ENCODE results near the gene KRT74.
"Not testable (repeated sequence)": the region's sequence is repeated elsewhere in the genome, so short reads cannot be mapped to it uniquely, and the experiment has no call there.

The KRT74 gene

DNA sequence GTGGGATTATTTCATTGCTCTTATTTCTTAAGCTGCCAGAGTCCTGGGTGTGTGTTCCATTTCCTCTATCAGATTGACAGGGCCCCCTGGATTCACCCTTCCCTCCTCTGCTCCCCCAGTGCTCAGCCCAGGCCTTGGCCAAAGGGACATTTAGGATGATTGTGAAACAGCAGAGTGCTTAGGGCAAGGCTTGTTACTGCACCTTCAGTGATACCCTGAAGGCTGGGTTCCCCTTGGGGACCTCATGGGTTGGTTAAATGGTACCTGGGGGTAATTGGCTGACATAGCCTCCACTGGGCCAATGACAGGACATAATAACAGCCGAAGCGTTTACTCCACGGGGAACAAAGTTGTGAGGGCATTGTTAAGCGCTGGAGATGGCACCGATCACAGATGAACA lies 28.9 kb upstream of the KRT74 start:
- Histone ChIP-seq H3K4me3 (ENCODE audit: low read length) (no peak overlapping the region), H3K27ac (ENCODE audit: low read length) (no peak overlapping the region), H3K9me3 (ENCODE audit: control insufficient read depth, insufficient read depth, low read length) (no peaks in the 10 kb centered on the region), H3K36me3 (ENCODE audit: control insufficient read depth, insufficient read depth, low read length) (no peaks in the 10 kb centered on the region), H3K4me1 (ENCODE audit: control insufficient read depth, insufficient read depth, low read length) (no peaks in the 10 kb centered on the region), H3K27me3 (ENCODE audit: control insufficient read depth, insufficient read depth, low read length) (no peaks in the 10 kb centered on the region)
- no CpG with 5 or more reads among the region's 5 CpGs for WGBS (ENCODE audit: insufficient coverage, insufficient read length)
- no peak for DNase-seq (ENCODE audit: low read depth, low spot score)

DNA sequence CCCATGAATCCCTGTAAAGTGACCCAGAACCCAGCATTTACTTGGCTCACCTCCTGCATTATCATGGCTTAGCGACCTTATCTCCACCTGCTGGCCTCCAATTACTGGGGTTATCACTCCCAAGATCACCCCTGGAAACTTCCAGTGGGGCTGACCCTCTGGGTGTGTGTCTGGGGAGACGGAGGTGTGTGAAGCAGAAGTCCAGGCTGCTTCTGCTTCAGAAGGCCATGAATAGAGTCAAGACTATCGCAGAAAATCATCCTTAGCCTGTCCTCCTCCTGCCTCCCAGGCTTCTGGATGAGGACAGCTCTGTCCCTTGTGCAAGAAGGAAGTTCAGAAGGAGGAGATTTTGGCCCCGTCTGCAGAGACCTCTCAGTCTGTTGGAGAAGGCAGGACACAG lies 28.0 kb upstream of the KRT74 start:
- Histone ChIP-seq H3K27ac (ENCODE audit: low read length) (no peak overlapping the region), H3K9me3 (ENCODE audit: control insufficient read depth, insufficient read depth, low read length) (no peaks in the 10 kb centered on the region), H3K27me3 (ENCODE audit: control insufficient read depth, insufficient read depth, low read length) (no peaks in the 10 kb centered on the region), H3K36me3 (ENCODE audit: control insufficient read depth, insufficient read depth, low read length) (no peaks in the 10 kb centered on the region), H3K4me1 (ENCODE audit: control insufficient read depth, insufficient read depth, low read length) (no peaks in the 10 kb centered on the region), H3K4me3 (ENCODE audit: low read length) (no peak overlapping the region)
- no peak for DNase-seq (ENCODE audit: low read depth, low spot score)
- no CpG with 5 or more reads among the region's 4 CpGs for WGBS (ENCODE audit: insufficient coverage, insufficient read length)

DNA sequence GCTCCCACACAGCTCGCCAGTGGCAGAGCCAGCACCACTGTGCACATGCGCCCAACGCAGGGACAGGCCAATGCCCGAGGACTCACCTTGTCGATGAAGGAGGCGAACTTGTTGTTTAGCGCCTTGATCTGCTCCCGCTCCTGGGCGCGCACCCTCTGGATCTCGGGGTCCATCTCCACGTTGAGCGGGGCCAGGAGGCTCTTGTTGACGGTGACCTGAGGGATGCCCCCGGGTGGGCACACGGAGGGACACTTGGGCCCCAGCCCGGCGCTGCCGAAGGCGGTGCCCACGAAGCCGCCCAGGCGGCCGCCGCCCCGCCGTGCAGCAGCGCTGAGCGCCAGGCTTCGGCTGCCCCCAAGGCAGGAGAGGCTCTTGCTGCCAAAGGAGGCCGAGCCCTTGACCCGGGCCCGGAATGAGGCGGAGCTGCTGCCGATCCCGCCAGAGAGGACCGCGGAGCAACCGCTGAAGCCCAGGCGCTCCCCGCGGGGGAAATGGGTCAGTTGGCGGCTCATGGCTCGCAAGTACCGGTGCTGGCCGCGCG lies 27.4 kb upstream of the KRT74 start, which contains the start of gene KRT72:
Gene KRT72, minus strand, starts transcription at position 523 of the 541 bp plus-strand sequence. Its CDS starts 11 bp downstream, at position 512.
- H3K4me3 ChIP-seq (ENCODE audit: low read length), result no peak within 1 kb of the TSS
- no peaks in the 10 kb centered on the region for H3K9me3 ChIP-seq (ENCODE audit: control insufficient read depth, insufficient read depth, low read length)
- H3K4me1 ChIP-seq (ENCODE audit: control insufficient read depth, insufficient read depth, low read length), result no peaks in the 10 kb centered on the region
- no peak within 1 kb of the TSS for H3K27ac ChIP-seq (ENCODE audit: low read length)
- DNase-seq (ENCODE audit: low read depth, low spot score), result no peak
- no CpG with 5 or more reads among the region's 48 CpGs for WGBS (ENCODE audit: insufficient coverage, insufficient read length)
- no peaks in the 10 kb centered on the region for H3K36me3 ChIP-seq (ENCODE audit: control insufficient read depth, insufficient read depth, low read length)
- no peaks in the 10 kb centered on the region for H3K27me3 ChIP-seq (ENCODE audit: control insufficient read depth, insufficient read depth, low read length)

DNA sequence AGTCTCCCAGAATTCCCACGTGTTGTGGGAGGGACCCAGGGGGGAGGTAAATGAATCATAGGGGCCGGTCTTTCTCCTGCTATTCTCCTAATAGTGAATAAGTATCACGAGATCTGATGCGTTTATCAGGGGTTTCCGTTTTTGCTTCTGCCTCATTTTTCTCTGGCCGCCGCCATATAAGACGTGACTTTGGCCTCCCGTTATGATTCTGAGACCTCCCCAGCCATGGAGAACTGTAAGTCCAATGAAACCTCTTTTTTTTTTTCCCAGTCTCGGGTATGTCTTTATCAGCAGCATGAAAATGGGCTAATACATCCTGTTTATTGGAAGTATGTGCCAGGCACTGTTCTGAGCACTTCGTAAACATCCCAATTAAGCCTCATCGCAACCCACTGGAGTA lies 26.8 kb upstream of the KRT74 start:
- no peak overlapping the region for H3K27ac ChIP-seq (ENCODE audit: low read length)
- no peak overlapping the region for H3K4me3 ChIP-seq (ENCODE audit: low read length)
- DNase-seq (ENCODE audit: low read depth, low spot score), result no peak
- H3K36me3 ChIP-seq (ENCODE audit: control insufficient read depth, insufficient read depth, low read length), result no peaks in the 10 kb centered on the region
- WGBS (ENCODE audit: insufficient coverage, insufficient read length), result no CpG with 5 or more reads among the region's 12 CpGs
- no peaks in the 10 kb centered on the region for H3K27me3 ChIP-seq (ENCODE audit: control insufficient read depth, insufficient read depth, low read length)
- H3K4me1 ChIP-seq (ENCODE audit: control insufficient read depth, insufficient read depth, low read length), result no peaks in the 10 kb centered on the region
- no peaks in the 10 kb centered on the region for H3K9me3 ChIP-seq (ENCODE audit: control insufficient read depth, insufficient read depth, low read length)

DNA sequence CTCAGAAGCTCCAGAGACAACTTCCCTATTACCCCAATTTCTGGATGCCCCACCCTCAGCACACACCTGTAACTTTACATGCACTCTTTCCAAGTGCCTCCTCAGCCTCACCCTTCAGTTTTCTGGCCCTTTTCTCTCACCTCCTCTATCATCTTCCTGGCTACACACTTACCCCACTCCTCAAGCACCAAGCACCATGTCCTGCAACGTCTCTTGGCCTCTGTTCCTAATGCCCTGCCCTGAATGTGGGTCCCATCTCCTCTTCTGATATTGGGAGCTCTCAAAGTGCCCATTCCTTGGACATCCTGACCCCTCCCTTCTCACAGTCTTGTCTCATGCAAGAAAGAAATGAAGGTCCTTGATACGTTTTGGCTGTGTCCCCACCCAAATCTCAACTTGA lies 26.4 kb upstream of the KRT74 start:
- no CpG with 5 or more reads among the region's 2 CpGs for WGBS (ENCODE audit: insufficient coverage, insufficient read length)
- H3K27me3 ChIP-seq (ENCODE audit: control insufficient read depth, insufficient read depth, low read length), result no peaks in the 10 kb centered on the region
- DNase-seq (ENCODE audit: low read depth, low spot score), result no peak

DNA sequence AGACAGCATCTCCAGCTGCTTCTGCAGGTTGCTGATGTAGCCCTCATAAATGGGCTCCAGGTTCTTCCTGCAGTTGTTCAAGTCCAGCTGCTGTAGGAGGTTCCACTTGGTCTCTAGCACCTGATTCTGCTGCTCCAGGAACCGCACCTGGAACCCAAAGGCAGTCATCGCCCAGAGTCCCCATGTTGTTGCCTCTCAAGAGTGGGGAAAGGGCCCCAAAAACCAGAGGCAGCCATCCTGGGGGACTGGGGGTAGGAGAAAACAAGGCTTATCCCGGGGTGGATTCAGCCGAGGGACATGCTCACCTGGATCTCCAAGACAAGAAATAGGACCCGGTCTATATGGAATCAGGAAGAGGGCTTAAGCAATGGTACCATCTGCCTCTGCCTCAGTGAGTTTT lies 25.3 kb upstream of the KRT74 start:
- Histone ChIP-seq H3K4me3 (ENCODE audit: low read length) (no peak overlapping the region), H3K36me3 (ENCODE audit: control insufficient read depth, insufficient read depth, low read length) (no peaks in the 10 kb centered on the region), H3K4me1 (ENCODE audit: control insufficient read depth, insufficient read depth, low read length) (no peaks in the 10 kb centered on the region), H3K27ac (ENCODE audit: low read length) (no peak overlapping the region), H3K27me3 (ENCODE audit: control insufficient read depth, insufficient read depth, low read length) (no peaks in the 10 kb centered on the region), H3K9me3 (ENCODE audit: control insufficient read depth, insufficient read depth, low read length) (no peaks in the 10 kb centered on the region)
- WGBS (ENCODE audit: insufficient coverage, insufficient read length), result no CpG with 5 or more reads among the region's 5 CpGs
- no peak for DNase-seq (ENCODE audit: low read depth, low spot score)

More for the DNA sequence above, 26.4 kb upstream of the KRT74 start:
- H3K4me3 ChIP-seq (ENCODE audit: low read length), result no peak overlapping the region
- H3K27ac ChIP-seq (ENCODE audit: low read length), result no peak overlapping the region
- no peaks in the 10 kb centered on the region for H3K9me3 ChIP-seq (ENCODE audit: control insufficient read depth, insufficient read depth, low read length)
- H3K36me3 ChIP-seq (ENCODE audit: control insufficient read depth, insufficient read depth, low read length), result no peaks in the 10 kb centered on the region
- H3K4me1 ChIP-seq (ENCODE audit: control insufficient read depth, insufficient read depth, low read length), result no peaks in the 10 kb centered on the region

DNA sequence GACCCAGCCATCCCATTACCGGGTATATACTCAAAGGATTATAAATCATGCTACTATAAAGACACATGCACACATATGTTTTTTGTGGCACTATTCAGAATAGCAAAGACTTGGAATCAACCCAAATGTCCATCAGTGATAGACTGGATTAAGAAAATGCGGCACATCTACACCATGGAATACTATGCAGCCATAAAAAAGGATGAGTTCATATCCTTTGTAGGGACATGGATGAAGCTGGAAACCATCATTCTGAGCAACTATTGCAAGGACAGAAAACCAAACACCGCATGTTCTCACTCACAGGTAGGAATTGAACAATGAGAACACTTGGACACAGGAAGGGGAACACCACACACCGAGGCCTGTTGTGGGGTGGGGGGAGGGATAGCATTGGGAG lies 20.6 kb upstream of the KRT74 start:
- not testable (repeated sequence) for H3K36me3 ChIP-seq (ENCODE audit: control insufficient read depth, insufficient read depth, low read length); H3K27me3 ChIP-seq (ENCODE audit: control insufficient read depth, insufficient read depth, low read length); H3K9me3 ChIP-seq (ENCODE audit: control insufficient read depth, insufficient read depth, low read length); DNase-seq (ENCODE audit: low read depth, low spot score); H3K4me3 ChIP-seq (ENCODE audit: low read length); H3K27ac ChIP-seq (ENCODE audit: low read length); H3K4me1 ChIP-seq (ENCODE audit: control insufficient read depth, insufficient read depth, low read length)
- no CpG with 5 or more reads among the region's 4 CpGs for WGBS (ENCODE audit: insufficient coverage, insufficient read length)

DNA sequence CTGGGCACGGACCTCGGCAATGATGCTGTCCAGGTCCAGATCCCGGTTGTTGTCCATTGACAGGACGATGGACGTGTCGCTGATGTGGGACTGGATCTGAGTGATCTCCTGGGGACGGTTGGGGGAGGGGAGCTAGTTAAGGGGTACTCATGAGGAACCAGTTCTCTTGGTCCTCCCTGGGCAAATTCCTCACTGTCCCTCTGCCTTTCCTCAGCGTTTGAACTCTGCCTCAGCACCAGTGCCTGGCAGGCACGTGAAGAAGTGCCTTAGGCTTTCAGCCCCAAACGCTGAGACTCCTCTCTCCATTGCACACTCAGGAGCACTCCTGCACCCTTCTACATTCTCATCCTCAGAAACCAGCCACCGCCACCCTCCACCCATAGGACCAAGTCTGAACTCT lies 17.9 kb upstream of the KRT74 start:
- DNase-seq (ENCODE audit: low read depth, low spot score), result no peak
- no peaks in the 10 kb centered on the region for H3K36me3 ChIP-seq (ENCODE audit: control insufficient read depth, insufficient read depth, low read length)
- H3K4me1 ChIP-seq (ENCODE audit: control insufficient read depth, insufficient read depth, low read length), result no peaks in the 10 kb centered on the region
- H3K4me3 ChIP-seq (ENCODE audit: low read length), result no peak overlapping the region
- H3K9me3 ChIP-seq (ENCODE audit: control insufficient read depth, insufficient read depth, low read length), result no peaks in the 10 kb centered on the region
- H3K27ac ChIP-seq (ENCODE audit: low read length), result no peak overlapping the region
- no CpG with 5 or more reads among the region's 11 CpGs for WGBS (ENCODE audit: insufficient coverage, insufficient read length)
- no peaks in the 10 kb centered on the region for H3K27me3 ChIP-seq (ENCODE audit: control insufficient read depth, insufficient read depth, low read length)

DNA sequence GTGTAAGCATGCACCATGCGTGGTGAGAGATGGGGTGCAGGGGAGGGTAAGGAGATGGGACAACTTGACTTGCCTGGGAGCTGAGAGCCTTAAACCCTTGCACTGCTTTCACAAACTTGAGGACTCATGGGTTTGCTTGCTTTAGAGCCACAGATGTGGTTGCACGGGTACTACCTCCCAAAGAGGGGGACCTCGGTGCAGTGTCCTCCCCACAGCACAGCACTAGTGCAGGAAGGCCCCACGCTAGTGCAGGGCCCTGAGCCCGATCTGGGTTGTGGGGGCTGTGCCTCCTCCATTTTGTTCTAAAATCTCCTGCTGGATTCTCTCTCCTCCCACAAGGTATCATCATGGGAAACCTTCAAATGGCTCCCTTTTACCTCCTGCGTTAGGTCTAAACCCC lies 16.4 kb upstream of the KRT74 start:
- Histone ChIP-seq H3K27ac (ENCODE audit: low read length) (no peak overlapping the region), H3K4me3 (ENCODE audit: low read length) (no peak overlapping the region), H3K4me1 (ENCODE audit: control insufficient read depth, insufficient read depth, low read length) (no peaks in the 10 kb centered on the region), H3K36me3 (ENCODE audit: control insufficient read depth, insufficient read depth, low read length) (no peaks in the 10 kb centered on the region), H3K9me3 (ENCODE audit: control insufficient read depth, insufficient read depth, low read length) (no peaks in the 10 kb centered on the region), H3K27me3 (ENCODE audit: control insufficient read depth, insufficient read depth, low read length) (no peaks in the 10 kb centered on the region)
- WGBS (ENCODE audit: insufficient coverage, insufficient read length), result no CpG with 5 or more reads among the region's 6 CpGs
- DNase-seq (ENCODE audit: low read depth, low spot score), result no peak

DNA sequence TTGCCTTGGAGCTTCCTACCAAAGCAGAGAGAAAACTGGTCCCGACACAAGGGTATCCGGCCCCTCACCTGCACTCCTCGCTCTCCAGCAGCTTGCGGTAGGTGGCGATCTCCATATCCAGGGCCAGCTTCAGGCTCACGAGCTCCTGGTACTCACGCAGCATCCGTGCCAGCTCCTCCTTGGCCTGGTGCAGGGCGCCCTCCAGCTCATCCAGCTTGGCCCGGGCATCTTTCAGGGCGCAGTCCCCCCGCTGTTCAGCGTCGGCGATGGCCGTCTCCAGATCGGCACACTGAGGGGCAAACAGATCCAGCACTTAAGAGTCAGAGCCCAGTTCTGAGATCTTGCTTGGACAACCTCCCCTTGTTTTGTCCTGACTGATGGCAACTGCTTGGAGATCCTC lies 13.9 kb upstream of the KRT74 start:
- no peaks in the 10 kb centered on the region for H3K4me1 ChIP-seq (ENCODE audit: control insufficient read depth, insufficient read depth, low read length)
- no CpG with 5 or more reads among the region's 17 CpGs for WGBS (ENCODE audit: insufficient coverage, insufficient read length)
- no peak overlapping the region for H3K4me3 ChIP-seq (ENCODE audit: low read length)
- H3K36me3 ChIP-seq (ENCODE audit: control insufficient read depth, insufficient read depth, low read length), result no peaks in the 10 kb centered on the region
- no peak for DNase-seq (ENCODE audit: low read depth, low spot score)
- H3K9me3 ChIP-seq (ENCODE audit: control insufficient read depth, insufficient read depth, low read length), result no peaks in the 10 kb centered on the region
- no peak overlapping the region for H3K27ac ChIP-seq (ENCODE audit: low read length)
- H3K27me3 ChIP-seq (ENCODE audit: control insufficient read depth, insufficient read depth, low read length), result no peaks in the 10 kb centered on the region

DNA sequence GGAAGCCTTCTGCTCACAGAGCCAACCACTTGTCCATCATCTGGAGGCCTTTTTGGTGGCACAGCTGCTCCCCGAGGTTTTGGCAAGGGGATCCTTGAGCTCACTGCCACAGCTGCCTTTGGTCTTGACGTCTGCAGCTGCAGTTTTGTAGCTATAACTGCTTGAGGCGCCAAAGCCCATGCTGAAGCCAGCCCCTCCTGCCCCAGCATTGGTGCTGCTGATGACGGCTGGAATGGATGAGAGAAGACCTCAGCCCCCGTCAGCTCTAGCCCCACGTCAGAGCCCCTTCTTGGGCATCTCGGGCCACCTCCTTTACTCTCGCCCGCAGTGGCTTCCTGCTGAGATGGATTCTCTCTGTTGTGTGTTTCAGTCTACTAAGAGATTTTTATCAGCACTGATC lies 12.3 kb upstream of the KRT74 start:
- DNase-seq (ENCODE audit: low read depth, low spot score), result no peak
- H3K4me1 ChIP-seq (ENCODE audit: control insufficient read depth, insufficient read depth, low read length), result no peaks in the 10 kb centered on the region
- H3K36me3 ChIP-seq (ENCODE audit: control insufficient read depth, insufficient read depth, low read length), result no peaks in the 10 kb centered on the region
- H3K9me3 ChIP-seq (ENCODE audit: control insufficient read depth, insufficient read depth, low read length), result no peaks in the 10 kb centered on the region
- no peak overlapping the region for H3K4me3 ChIP-seq (ENCODE audit: low read length)
- no CpG with 5 or more reads among the region's 9 CpGs for WGBS (ENCODE audit: insufficient coverage, insufficient read length)
- no peak overlapping the region for H3K27ac ChIP-seq (ENCODE audit: low read length)
- no peaks in the 10 kb centered on the region for H3K27me3 ChIP-seq (ENCODE audit: control insufficient read depth, insufficient read depth, low read length)
